ENCODE measurements around the gene IL17RC.
"Not testable (repeated sequence)": the region's sequence is repeated elsewhere in the genome, so short reads cannot be mapped to it uniquely, and the experiment has no call there.

IL17RC gene

GRCh38 chr3:9915254-9916141 is 1.4 kb upstream of the IL17RC start:
- DNase-seq (ENCODE audit: low spot score) = peak; percentile 80

GRCh38 chr3:9916346-9916733 is 558 bp upstream of the IL17RC start:
- peak; percentile 61 for DNase-seq (ENCODE audit: low spot score)

- no peak for DNase-seq (ENCODE audit: low spot score)
These were observed 922 bp downstream of the IL17RC start for GRCh38 chr3:9917820-9918219.

DNA sequence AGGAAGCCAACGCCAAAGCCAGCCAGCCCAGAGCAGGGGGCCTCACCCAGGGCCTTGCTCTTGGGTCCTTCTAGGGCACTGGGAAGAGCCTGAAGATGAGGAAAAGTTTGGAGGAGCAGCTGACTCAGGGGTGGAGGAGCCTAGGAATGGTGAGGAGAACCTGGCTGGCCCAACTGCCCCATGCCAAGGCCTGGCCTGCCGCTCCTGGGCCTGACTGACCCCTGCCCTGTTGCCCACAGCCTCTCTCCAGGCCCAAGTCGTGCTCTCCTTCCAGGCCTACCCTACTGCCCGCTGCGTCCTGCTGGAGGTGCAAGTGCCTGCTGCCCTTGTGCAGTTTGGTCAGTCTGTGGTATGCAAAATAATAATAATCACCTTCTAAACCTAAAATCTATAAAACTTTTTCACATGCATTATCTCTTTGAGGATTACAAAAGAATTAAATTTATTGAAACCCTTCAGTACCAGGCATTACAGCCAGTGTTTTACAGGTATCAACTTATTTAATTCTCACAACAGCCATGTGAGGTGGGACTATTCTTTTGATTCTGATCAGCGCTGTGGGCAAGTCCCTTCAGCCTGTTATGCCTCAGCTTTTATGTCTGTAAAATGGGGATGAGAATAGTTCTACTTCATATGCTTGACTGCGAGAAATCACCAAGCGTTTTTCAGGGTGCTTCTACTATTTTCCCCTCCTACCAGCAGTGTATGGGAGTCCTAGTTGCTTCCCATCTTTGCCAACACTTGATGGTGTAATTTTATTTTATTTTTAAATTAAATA is 1.6 kb downstream of the IL17RC start:
- DNase-seq (ENCODE audit: low spot score) = no peak

DNA sequence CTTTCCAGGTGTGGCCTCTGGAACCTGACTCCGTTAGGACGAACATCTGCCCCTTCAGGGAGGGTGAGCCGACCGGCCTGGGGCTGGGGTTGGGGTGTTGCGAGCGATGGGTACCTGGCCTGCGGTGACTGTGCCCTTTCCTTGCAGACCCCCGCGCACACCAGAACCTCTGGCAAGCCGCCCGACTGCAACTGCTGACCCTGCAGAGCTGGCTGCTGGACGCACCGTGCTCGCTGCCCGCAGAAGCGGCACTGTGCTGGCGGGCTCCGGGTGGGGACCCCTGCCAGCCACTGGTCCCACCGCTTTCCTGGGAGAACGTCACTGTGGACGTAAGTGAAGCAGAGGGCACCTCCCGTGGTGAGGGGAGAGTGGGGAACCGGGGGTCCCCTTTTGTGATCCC is 11.3 kb downstream of the IL17RC start:
- DNase-seq (ENCODE audit: low spot score) = no peak

- DNase-seq (ENCODE audit: low spot score) = no peak
These were observed 14.0 kb downstream of the IL17RC start for GRCh38 chr3:9930804-9931418.

GRCh38 chr3:9932535-9932842 is 15.6 kb downstream of the IL17RC start:
- DNase-seq (ENCODE audit: low spot score) = no peak

DNA sequence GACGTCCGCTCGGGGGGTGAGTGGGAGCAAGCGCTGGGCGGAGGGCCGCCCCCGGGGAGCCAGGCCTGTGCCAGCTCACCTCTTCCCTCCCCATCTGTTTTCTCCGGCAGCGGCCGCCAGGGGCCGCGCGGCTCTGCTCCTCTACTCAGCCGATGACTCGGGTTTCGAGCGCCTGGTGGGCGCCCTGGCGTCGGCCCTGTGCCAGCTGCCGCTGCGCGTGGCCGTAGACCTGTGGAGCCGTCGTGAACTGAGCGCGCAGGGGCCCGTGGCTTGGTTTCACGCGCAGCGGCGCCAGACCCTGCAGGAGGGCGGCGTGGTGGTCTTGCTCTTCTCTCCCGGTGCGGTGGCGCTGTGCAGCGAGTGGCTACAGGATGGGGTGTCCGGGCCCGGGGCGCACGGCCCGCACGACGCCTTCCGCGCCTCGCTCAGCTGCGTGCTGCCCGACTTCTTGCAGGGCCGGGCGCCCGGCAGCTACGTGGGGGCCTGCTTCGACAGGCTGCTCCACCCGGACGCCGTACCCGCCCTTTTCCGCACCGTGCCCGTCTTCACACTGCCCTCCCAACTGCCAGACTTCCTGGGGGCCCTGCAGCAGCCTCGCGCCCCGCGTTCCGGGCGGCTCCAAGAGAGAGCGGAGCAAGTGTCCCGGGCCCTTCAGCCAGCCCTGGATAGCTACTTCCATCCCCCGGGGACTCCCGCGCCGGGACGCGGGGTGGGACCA is 16.1 kb downstream of the IL17RC start:
- DNase-seq (ENCODE audit: low spot score) = peak; percentile 90

GRCh38 chr3:9933561-9934234 is 16.8 kb downstream of the IL17RC start, which contains the start of gene CRELD1:
Gene CRELD1, plus strand, starts transcription at chr3:9933834. Its CDS starts 605 bp downstream, at chr3:9934439.
- peak; percentile 96 for DNase-seq (ENCODE audit: low spot score)

DNA sequence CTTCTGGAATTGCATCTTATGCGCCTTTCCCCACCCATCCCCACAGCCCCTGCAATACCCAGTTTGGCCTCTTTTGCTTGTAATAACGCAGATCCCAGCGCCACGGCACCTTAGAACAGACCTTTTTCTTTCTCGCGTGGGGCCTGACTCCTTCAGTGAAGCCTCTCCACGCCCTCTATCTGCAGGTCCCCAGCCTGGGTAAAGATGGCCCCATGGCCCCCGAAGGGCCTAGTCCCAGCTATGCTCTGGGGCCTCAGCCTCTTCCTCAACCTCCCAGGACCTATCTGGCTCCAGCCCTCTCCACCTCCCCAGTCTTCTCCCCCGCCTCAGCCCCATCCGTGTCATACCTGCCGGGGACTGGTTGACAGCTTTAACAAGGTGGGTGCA is 17.3 kb downstream of the IL17RC start:
- DNase-seq (ENCODE audit: low spot score) = no peak

- no peak for DNase-seq (ENCODE audit: low spot score)
These were observed 18.1 kb downstream of the IL17RC start for GRCh38 chr3:9934993-9935392.

DNA sequence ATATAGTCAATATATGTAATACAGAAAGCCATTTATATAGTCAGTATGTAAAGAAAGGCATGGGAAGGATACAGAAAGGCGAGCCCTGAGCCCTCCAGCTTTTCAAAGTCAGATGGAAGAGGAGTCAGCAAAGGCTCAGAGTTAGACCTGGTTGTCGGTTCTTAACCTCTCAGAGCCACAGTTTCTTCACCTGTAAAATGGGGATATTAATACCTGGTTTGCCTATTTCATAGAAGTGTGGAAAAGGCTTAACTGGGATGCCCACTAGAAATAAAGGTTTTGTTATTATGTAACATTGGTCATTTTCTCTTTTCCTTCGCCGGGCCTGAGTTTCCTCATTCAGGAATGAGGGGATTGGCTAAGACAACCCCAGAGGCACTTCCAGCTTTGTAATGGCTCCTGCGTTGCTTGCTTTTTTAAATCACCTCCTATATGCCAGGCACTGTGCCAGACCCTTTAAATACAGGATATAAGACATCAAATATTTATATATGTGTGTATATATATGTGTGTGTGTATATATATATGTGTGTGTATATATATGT is 19.1 kb downstream of the IL17RC start:
- DNase-seq (ENCODE audit: low spot score) = no peak

GRCh38 chr3:9937486-9938238 is 20.8 kb downstream of the IL17RC start:
- no peak for DNase-seq (ENCODE audit: low spot score)

GRCh38 chr3:9938966-9939365 is 22.1 kb downstream of the IL17RC start:
- no peak for DNase-seq (ENCODE audit: low spot score)

- not testable (repeated sequence) for DNase-seq (ENCODE audit: low spot score)
These were observed 23.0 kb downstream of the IL17RC start for GRCh38 chr3:9939906-9940305.

GRCh38 chr3:9940746-9941145 is 23.8 kb downstream of the IL17RC start:
- DNase-seq (ENCODE audit: low spot score) = no peak

DNA sequence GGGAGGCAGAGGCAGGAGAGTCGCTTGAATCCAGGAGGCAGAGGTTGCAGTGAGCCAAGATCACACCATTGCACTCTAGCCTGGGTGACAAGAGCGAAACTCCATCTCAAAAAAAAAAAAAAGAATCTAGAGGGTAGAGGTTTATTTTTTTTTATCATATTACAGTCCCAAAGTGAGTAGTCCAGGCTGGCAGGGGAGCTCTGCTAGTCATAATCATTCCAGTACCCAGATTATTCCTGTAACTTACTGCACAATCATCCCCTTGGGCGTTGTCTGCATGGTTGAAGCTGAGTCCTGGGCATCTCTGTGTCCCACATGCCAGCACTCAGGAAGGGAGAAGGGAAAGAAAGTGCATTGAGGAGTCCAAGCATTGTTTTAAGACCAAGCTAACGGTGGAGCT is 25.3 kb downstream of the IL17RC start:
- DNase-seq (ENCODE audit: low spot score) = no peak

DNA sequence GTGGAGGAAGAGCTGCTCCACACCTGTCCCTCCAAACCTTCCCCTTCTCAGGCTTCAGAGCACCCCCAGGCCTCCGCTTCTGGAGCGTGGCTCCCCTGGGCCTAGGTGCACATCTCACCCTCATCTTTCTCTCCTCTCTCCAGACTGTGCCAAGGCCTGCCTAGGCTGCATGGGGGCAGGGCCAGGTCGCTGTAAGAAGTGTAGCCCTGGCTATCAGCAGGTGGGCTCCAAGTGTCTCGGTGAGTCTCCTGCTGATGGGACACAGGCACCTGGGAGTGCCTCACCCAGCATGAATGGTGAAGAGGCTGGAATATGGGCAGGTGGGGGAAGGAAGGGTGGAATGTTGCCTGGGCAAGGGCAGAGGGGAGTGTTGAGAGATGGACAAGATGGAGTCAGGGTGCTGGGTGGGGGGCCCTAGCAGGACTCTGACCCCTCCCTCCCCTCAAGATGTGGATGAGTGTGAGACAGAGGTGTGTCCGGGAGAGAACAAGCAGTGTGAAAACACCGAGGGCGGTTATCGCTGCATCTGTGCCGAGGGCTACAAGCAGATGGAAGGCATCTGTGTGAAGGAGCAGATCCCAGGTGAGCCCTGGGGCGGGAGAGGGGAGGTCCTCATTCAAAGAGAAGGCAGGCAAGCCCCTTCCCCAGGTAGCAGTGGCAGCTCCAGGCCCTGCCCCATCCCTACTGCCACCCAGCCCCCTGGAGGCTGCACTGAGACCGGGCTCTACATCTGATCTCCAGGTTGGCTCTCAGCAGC is 26.2 kb downstream of the IL17RC start:
- DNase-seq (ENCODE audit: low spot score) = no peak

DNA sequence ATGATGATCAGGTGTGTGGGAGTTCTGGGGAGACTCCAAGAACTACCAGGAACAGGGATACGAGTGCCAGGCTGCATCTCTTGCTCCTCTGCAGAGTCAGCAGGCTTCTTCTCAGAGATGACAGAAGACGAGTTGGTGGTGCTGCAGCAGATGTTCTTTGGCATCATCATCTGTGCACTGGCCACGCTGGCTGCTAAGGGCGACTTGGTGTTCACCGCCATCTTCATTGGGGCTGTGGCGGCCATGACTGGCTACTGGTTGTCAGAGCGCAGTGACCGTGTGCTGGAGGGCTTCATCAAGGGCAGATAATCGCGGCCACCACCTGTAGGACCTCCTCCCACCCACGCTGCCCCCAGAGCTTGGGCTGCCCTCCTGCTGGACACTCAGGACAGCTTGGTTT is 27.4 kb downstream of the IL17RC start:
- DNase-seq (ENCODE audit: low spot score) = no peak

GRCh38 chr3:9945358-9945757 is 28.5 kb downstream of the IL17RC start:
- DNase-seq (ENCODE audit: low spot score) = no peak

All from GM03348 (cell line).